ENCODE measurements around the gene GALNT6. TPM values are rescaled to one million over a fixed set of nuclear protein-coding genes. Genes with fewer than 3 reads are reported as not detected.

GALNT6 gene
- total and polyA plus RNA-seq, 9 of the 15 experiments (the other 6 are each of a cell fraction or from before 2014, with no cell fraction given), result 1.5 to 8.6 (median 5.1) TPM

DNA sequence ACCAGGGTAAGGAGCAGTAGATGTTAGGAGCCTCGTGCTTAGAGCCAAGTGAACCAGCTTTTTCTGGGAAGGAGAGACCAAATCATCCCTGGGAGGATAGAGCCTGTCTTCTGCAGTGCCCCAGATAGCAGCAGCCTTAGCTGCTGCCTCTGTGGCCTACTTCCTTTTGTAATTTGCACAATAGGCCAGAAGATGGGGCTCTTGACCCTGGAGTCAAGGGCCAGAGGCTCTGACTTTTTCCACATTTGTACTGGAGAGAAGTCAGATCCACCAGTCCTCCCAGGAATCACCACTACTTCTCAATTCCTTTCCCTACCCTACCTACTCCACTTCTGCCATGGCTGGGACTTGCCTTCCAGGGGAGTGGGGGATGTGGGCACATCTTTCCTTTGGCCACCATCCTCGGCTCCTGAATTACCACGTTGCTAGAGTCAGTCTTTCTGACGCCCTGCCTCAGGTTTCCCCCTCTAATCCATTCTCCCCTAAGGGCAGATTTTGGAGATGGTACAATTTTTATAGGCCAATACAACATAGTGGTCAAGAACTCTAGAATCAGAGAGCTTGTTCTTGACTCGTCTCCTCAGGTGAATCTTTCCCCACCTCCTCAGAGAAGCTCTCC is 30.2 kb upstream of the GALNT6 start:
- POLR2A ChIA-PET, result interaction anchor here (0.6 to 1.0 kb wide), 3 partner anchors 110 to 1107 kb away, joined by 3 to 4 read pairs (median 3); no protein-coding TSS in a partner anchor
- H3K36me3 ChIP-seq (ENCODE audit: control insufficient read depth, insufficient read depth, low read length), result no peaks in the 10 kb centered on the region
- no peak overlapping the region for H3K4me3 ChIP-seq
- peaks cover 5% of the 10 kb centered on the region; the same call in 1 of the 2 replicates for H4K20me1 ChIP-seq (replicated peaks; ENCODE audit: control insufficient read depth, insufficient read depth, low read length)
- 17% methylated on average over 5 of the region's 5 CpGs for WGBS (ENCODE audit: insufficient coverage, low coverage, missing lambda C conversion rate)
- no peak overlapping the region for H3K27ac ChIP-seq (ENCODE audit: extremely low read depth, low read depth, low read length)
- peaks cover 0 to 9% of the 10 kb centered on the region in 2 experiments; a peak in 2 of 5 replicates for H3K4me1 ChIP-seq (replicated peaks in 1 of 2; ENCODE audit: control insufficient read depth in 2 of 2, insufficient read depth in 2 of 2, low read length in 2 of 2)
- FAIRE-seq (peak; percentile 91), ATAC-seq (peak; percentile 70), DNase-seq (ENCODE audit: extremely low read depth in 1 of 4, low spot score in 3 of 4) (peak; percentile 44 to 76 (median 54))
- no peaks in the 10 kb centered on the region for H3K9me1 ChIP-seq (ENCODE audit: control insufficient read depth, insufficient read depth, low read length)
- no peak overlapping the region for H3K9ac ChIP-seq (ENCODE audit: insufficient read depth in 1 of 2, low read depth in 2 of 2, low read length in 2 of 2)
- CTCF ChIA-PET (ENCODE audit: low intra/inter-chr PET ratio), result interaction anchor here (0.7 to 2.3 kb wide), 8 partner anchors 28 to 602 kb away, joined by 3 to 19 read pairs (median 4); no protein-coding TSS in a partner anchor
- intact Hi-C loops (cut with micrococcal nuclease), result loop anchor here (1.0 to 5.0 kb wide), 4 partner anchors 110 to 453 kb away; no protein-coding TSS in a partner anchor
- no peaks in the 10 kb centered on the region for H3K79me2 ChIP-seq (ENCODE audit: control insufficient read depth, insufficient read depth, low read length)
- no peaks in the 10 kb centered on the region for H3K9me3 ChIP-seq (replicated peaks; ENCODE audit: control insufficient read depth, insufficient read depth, low read depth, low read length)
- in situ Hi-C loops (cut with MboI), result loop anchor here (25.0 kb wide), 1 partner anchor 591 kb away; the partner anchor contains the start of gene TAMALIN
- H3K27me3 ChIP-seq (ENCODE audit: control insufficient read depth in 2 of 2, insufficient read depth in 2 of 2, low read length in 2 of 2), result peaks cover 5 to 10% of the 10 kb centered on the region in 2 experiments; a peak in 3 of 5 replicates
- H2AFZ ChIP-seq (ENCODE audit: low read depth, low read length), result no peak overlapping the region
- no TSS peak for BruUV-seq (replicated peaks)
- no peak overlapping the region for H3K4me2 ChIP-seq (ENCODE audit: insufficient read depth, low read length)
- 0 out of 2 replicates have a peak, but pooled peaks have one; percentile 21 for TF ChIP-seq ZNF133 (CRISPR knock-in tag; IDR thresholded peaks at IDR 0.05)
- TF ChIP-seq WHSC1 (IDR thresholded peaks at IDR 0.05; ENCODE audit: low read length), result no peak
- no peak for TF ChIP-seq ESRRB (CRISPR knock-in tag; IDR thresholded peaks at IDR 0.05; ENCODE audit: borderline replicate concordance)
- peak; percentile 85 to 92 for TF ChIP-seq RAD21 (CRISPR knock-in tag; conservative IDR thresholded peaks at IDR 0.05 in 1 of 2, IDR thresholded peaks at IDR 0.05 in 1 of 2)
- no peak for TF ChIP-seq TEAD4 (IDR thresholded peaks at IDR 0.05; ENCODE audit: low read length)
- TF ChIP-seq TEAD4 (CRISPR knock-in tag; IDR thresholded peaks at IDR 0.05; ENCODE audit: borderline replicate concordance), result no peak
- peak; percentile 73; the same call in 1 of the 2 replicates for TF ChIP-seq REST (IDR thresholded peaks at IDR 0.05; ENCODE audit: borderline replicate concordance)
- TF ChIP-seq REST (CRISPR knock-in tag; IDR thresholded peaks at IDR 0.05; ENCODE audit: low read depth), result no peak
- TF ChIP-seq SMC3 (conservative IDR thresholded peaks at IDR 0.05; ENCODE audit: insufficient read depth, low read depth, low read length), result peak; percentile 71; the same call in 1 of the 2 replicates
- TF ChIP-seq, protein P1, sequence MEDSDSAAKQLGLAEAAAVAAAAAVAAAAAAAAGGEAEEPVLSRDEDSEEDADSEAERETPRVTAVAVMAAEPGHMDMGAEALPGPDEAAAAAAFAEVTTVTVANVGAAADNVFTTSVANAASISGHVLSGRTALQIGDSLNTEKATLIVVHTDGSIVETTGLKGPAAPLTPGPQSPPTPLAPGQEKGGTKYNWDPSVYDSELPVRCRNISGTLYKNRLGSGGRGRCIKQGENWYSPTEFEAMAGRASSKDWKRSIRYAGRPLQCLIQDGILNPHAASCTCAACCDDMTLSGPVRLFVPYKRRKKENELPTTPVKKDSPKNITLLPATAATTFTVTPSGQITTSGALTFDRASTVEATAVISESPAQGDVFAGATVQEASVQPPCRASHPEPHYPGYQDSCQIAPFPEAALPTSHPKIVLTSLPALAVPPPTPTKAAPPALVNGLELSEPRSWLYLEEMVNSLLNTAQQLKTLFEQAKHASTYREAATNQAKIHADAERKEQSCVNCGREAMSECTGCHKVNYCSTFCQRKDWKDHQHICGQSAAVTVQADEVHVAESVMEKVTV (CRISPR knock-in tag; IDR thresholded peaks at IDR 0.05), result peak; percentile 70
- no peak for TF ChIP-seq U2AF1 (optimal IDR thresholded peaks at IDR 0.05; ENCODE audit: low read depth, low read length)
